ENCODE results near the gene NPY1R.

- no peak for TF ChIP-seq ZNF384 (IDR thresholded peaks at IDR 0.05)
- TF ChIP-seq NFRKB (IDR thresholded peaks at IDR 0.05), result no peak
- TF ChIP-seq BHLHE40 (IDR thresholded peaks at IDR 0.05; ENCODE audit: borderline replicate concordance), result no peak
- TF ChIP-seq FOXM1 (IDR thresholded peaks at IDR 0.05; ENCODE audit: borderline replicate concordance), result no peak
- TF ChIP-seq FOXK2 (IDR thresholded peaks at IDR 0.05), result no peak
- no peak for TF ChIP-seq L3MBTL2 (conservative IDR thresholded peaks at IDR 0.05)
- TF ChIP-seq SUZ12 (IDR thresholded peaks at IDR 0.05), result no peak
- TF ChIP-seq CTBP1 (IDR thresholded peaks at IDR 0.05; ENCODE audit: borderline replicate concordance), result no peak
These were observed 3.0 kb upstream of the NPY1R start for GRCh38 chr4:163335384-163335783.

All from HEK293T (cell line).